GM10248 (cell line): ENCODE measurements around the gene RFT1.
"Not testable (repeated sequence)": the region's sequence is repeated elsewhere in the genome, so short reads cannot be mapped to it uniquely, and the experiment has no call there.

Experiments used
- CTCF ChIA-PET: fragments of 300-600 bp; sonication (Branson Sonifier 250); formaldehyde crosslinking; extraction: SDS; loops from one replicate; lab custom pipeline; 2021; ENCODE audit warnings: antibody characterized with exemption; lab: Yijun Ruan, JAX
- POLR2A ChIA-PET: fragments of 350-650 bp; sonication (Branson Sonifier 250); formaldehyde crosslinking; extraction: SDS; loops from one replicate; lab custom pipeline; 2020; ENCODE audit warnings: antibody characterized with exemption; lab: Yijun Ruan, JAX
- DNase-seq: peaks from one replicate; pipeline ENCODE4 v3.0.0; 2012; ENCODE audit errors: extremely low spot score
- TF ChIP-seq, protein P1 (sequence below): IDR thresholded peaks from 2 replicates; pipeline ENCODE4 v1.5.1; 2012; ENCODE audit warnings: mild to moderate bottlenecking, low read depth; ENCODE audit errors: extremely low read depth, missing control alignments, control extremely low read depth

Gene RFT1

DNA sequence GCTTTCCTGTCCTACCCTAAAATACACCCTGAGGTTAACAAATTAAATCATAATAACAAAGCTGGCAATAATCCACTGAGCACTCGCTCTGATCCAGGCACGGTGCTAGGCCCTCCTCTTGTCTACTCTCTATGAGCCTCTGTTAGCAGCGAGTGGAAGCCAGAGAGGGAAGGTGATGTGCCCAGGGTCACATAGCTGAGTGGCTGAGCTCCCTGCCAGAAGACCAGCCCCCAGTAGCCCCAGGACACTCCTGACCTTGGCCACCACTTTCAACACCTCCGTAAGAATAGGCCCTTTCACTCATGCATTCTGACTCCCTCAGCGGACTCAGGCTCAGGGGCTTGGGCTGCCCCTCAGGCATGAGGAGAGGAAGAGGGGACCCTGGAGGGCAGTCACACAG, 21.2 kb upstream of the RFT1 start:
- ChIA-PET CTCF (interaction anchor here (2.1 kb wide), 1 partner anchor 38 kb away, joined by 5 read pairs; no protein-coding TSS in a partner anchor), POLR2A (interaction anchor here (0.6 kb wide), 1 partner anchor 129 kb away, joined by 5 read pairs; no protein-coding TSS in a partner anchor)
- no peak for DNase-seq
- TF ChIP-seq, protein P1, sequence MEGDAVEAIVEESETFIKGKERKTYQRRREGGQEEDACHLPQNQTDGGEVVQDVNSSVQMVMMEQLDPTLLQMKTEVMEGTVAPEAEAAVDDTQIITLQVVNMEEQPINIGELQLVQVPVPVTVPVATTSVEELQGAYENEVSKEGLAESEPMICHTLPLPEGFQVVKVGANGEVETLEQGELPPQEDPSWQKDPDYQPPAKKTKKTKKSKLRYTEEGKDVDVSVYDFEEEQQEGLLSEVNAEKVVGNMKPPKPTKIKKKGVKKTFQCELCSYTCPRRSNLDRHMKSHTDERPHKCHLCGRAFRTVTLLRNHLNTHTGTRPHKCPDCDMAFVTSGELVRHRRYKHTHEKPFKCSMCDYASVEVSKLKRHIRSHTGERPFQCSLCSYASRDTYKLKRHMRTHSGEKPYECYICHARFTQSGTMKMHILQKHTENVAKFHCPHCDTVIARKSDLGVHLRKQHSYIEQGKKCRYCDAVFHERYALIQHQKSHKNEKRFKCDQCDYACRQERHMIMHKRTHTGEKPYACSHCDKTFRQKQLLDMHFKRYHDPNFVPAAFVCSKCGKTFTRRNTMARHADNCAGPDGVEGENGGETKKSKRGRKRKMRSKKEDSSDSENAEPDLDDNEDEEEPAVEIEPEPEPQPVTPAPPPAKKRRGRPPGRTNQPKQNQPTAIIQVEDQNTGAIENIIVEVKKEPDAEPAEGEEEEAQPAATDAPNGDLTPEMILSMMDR: no peak

DNA sequence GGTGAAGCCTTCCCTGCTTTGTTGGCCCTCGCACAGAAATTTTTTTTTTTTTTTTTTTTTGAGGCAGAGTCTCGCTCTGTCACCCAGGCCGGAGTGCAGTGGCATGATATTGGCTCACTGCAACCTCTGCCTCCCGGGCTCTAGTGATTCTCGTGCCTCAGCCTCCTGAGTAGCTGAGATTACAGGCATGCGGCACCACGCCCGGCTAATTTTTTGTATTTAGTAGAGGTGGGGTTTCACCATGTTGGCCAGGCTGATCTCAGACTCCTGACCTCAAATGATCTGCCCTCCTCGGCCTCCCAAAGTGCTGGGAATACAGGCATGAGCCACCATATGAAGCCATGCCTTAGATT, 20.8 kb upstream of the RFT1 start:
- DNase-seq, POLR2A ChIA-PET: not testable (repeated sequence)
- CTCF ChIA-PET: interaction anchor here (0.7 to 2.1 kb wide), 2 partner anchors 14 to 37 kb away, joined by 3 to 5 read pairs; no protein-coding TSS in a partner anchor

DNA sequence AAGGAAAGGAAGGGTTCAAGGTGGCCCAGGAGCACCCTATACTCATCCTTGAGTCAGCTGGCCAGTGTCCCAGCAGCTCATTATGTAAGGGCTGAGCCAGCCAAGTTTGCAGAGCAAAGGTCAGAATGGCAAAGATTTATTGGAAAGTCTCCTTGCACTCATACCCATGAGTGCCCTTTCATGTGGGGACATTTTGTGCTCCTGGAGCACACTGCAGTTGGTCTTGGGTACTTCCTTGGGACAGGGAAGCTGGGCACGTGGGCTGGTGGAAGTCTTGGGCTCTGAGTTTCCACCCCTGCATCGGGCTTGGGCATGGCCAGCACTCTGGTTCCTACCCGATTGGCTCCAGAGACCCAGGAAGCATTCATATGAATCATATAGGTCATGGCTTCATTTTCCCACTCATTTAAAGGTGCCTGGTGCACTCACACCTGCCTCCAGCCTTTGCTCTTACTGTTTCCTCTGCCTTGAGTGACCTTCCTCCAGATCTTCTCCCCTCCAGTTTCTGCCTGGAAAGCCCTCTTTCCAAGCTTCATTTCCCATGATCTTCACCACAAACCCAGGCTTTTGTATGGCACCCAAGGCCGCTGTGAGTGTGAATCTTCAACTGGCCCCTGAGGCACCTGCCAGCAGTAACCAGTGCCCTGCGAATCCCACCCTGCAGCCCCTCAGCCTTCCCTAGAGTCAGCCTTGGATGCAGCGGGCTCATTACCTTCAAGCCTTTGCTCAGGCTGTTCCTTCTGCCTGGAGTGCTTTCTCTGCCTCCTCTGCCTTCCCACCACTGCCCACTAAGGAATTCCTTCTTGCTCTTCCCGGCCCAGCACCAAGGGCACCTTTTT, 20.2 kb upstream of the RFT1 start:
- TF ChIP-seq, protein P1: no peak
- DNase-seq: no peak
- ChIA-PET CTCF (interaction anchor here (0.7 to 2.1 kb wide), 6 partner anchors 9 to 44 kb away, joined by 3 to 6 read pairs (median 3); partner anchors contain the start of gene PRKCD), POLR2A (no interaction called here)

DNA sequence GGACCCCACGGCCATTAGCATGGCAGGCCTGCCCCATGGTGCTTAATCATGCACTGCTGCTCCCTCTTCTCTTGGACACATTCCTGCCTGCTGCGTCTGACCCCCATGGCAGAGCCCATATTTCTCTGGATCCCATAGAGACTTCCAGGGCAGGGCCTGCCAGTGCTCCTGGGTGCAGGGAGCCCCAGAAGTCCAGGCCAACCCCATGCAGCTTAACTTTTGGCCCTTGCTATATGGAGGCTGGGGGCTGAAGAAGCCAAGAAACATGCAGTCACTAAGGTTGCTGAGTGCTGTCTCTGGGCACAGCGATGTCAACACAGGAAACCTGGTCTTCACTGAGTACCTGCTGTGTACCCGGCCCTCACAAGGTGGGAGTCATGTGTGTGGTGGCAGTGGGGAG, 19.5 kb upstream of the RFT1 start:
- ChIA-PET POLR2A (no interaction called here), CTCF (interaction anchor here (0.9 to 2.1 kb wide), 5 partner anchors 8 to 45 kb away, joined by 3 to 6 read pairs (median 3); partner anchors contain the start of gene PRKCD)

DNA sequence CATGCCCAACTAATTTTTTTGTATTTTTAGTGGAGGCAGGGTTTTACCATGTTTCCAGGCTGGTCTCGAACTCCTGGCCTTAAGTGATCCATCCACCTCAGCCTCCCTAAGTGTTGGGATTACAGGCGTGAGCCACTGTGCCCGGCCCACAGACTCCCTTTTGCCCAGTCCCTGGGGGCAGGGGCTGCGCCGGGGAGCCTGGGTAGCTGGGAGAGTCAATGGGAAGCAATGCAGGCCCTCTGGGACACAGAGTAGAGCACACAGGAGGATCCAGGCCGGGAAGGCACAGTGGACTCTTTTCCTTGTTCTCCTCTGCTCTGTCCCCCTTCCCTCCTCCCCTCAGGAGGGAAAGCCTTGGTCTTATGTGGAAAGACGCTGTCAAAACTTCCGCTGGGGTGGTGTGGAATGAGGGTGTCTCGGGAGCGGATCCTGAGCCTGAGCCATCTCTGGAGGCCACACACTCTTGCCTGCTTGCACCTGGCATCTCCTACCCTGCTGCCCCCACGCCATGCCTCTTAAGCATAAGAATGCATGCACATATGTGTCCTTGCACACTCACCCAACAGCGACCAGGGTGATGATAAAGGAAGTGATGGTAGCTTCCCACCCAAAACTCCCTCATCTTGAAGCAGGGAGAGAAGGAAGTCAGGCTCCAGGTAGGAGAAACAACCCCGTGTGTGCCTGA, 18.9 kb upstream of the RFT1 start:
- ChIA-PET CTCF (interaction anchor here (1.3 to 2.6 kb wide), 4 partner anchors 10 to 46 kb away, joined by 3 to 16 read pairs (median 9); partner anchors contain the start of gene PRKCD), POLR2A (no interaction called here)
- DNase-seq: no peak

More for the DNA sequence above, 19.5 kb upstream of the RFT1 start:
- no peak for DNase-seq
- TF ChIP-seq, protein P1: no peak

DNA sequence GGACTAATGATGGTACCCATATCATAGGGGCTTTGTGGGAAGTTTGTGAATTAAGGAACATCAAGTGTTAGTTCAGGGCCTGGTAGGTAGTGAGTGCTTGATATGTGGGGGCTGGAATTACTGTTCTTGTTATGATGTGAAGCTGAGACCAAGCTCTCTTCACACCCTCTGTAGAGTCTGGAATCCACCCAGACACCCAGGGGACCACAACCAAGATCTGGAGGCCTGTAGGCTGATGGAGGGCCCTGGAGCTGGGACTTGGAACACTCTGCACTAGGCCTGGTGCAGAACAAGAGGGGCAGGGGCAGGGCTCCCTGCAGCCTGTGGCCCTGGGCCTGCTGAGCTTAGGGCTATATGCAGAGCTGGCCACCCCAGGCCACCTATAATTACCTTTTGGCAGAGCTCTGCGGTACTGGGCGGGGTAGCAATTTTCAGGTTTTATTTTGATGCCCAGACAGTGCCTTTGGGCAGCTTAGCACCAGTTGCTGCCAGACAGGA, 17.7 kb upstream of the RFT1 start:
- TF ChIP-seq, protein P1: no peak
- CTCF ChIA-PET: interaction anchor here (1.0 to 9.7 kb wide), 5 partner anchors 11 to 213 kb away, joined by 3 to 114 read pairs (median 12); partner anchors contain the start of genes PRKCD and RFT1
- DNase-seq: no peak
- POLR2A ChIA-PET: no interaction called here

More for the DNA sequence above, 18.9 kb upstream of the RFT1 start:
- TF ChIP-seq, protein P1: no peak
